Activated CD4-positive, alpha-beta T cell treated with anti-CD3 and anti-CD28 coated beads for 36 hours (primary cell): ENCODE results near the gene ST6GALNAC1. TPM values are rescaled to one million over a fixed set of nuclear protein-coding genes. Genes with fewer than 3 reads are reported as not detected.

Experiments used
- ATAC-seq: fragments of 200-7000 bp; cut with Tn5 transposase; one replicate; pipeline ENCODE4 v1.10.0; 2021; ENCODE audit warnings: mild to moderate bottlenecking, moderate library complexity
- CTCF ChIA-PET: fragments of 350-600 bp; sonication (Branson Sonifier 250); formaldehyde crosslinking; loops from one replicate; lab custom pipeline; 2021; ENCODE audit warnings: antibody characterized with exemption; lab: Charles Lee
- POLR2A ChIA-PET: fragments of 350-600 bp; sonication (Branson Sonifier 250); formaldehyde crosslinking; loops from one replicate; lab custom pipeline; 2021; ENCODE audit warnings: antibody characterized with exemption, inconsistent platforms; lab: Charles Lee
- DNase-seq: peaks from one replicate; pipeline ENCODE4 v3.0.0-alpha.2; 2020
- H3K27ac Mint-ChIP-seq: one replicate; pipeline ENCODE4 v1.8.0; 2021; ENCODE audit warnings: mixed read lengths
- H3K27me3 Mint-ChIP-seq: one replicate; pipeline ENCODE4 v1.8.0; 2021; ENCODE audit warnings: mixed read lengths
- H3K36me3 Mint-ChIP-seq: one replicate; pipeline ENCODE4 v1.8.0; 2021; ENCODE audit warnings: low read depth, mixed read lengths
- H3K4me1 Mint-ChIP-seq: one replicate; pipeline ENCODE4 v1.8.0; 2021; ENCODE audit warnings: mixed read lengths
- H3K4me3 Mint-ChIP-seq: one replicate; pipeline ENCODE4 v1.8.0; 2021; ENCODE audit warnings: mild to moderate bottlenecking, moderate library complexity, mixed read lengths
- H3K9me3 Mint-ChIP-seq: one replicate; pipeline ENCODE4 v1.8.0; 2021; ENCODE audit warnings: low read depth, mixed read lengths
- intact Hi-C, 2 experiments: fragments of 100-400 bp; cut with DNase I in 1 of 2; cut with micrococcal nuclease in 1 of 2; formaldehyde crosslinking; loops; one replicate each; pipeline versions ENCODE4 v1.14.2 to v1.15.1; 2022 to 2024; cut with DNase I, micrococcal nuclease
- total RNA-seq, 2 experiments: library from RNA; stranded (reverse); gene quantifications; one replicate each; pipeline ENCODE4 v1.2.3, GENCODE V29; 2021

Gene ST6GALNAC1
- total RNA-seq, 2 experiments from 2014 or later: 0.88 to 0.89 TPM

- ChIA-PET POLR2A (no interaction called here), CTCF (interaction anchor here (0.5 to 2.3 kb wide), 6 partner anchors 11 to 272 kb away, joined by 3 to 11 read pairs (median 4); no protein-coding TSS in a partner anchor)
- DNase-seq (no peak), ATAC-seq (no peak)
- no peaks in the 10 kb centered on the region for H3K9me3 Mint-ChIP-seq
- H3K36me3 Mint-ChIP-seq: no peaks in the 10 kb centered on the region
- H3K4me1 Mint-ChIP-seq: peaks cover 6% of the 10 kb centered on the region
- intact Hi-C loops: loop anchor here in 1 of 2 experiments (5.0 to 10.0 kb wide), 2 partner anchors 34 to 63 kb away; no protein-coding TSS in a partner anchor
- H3K27me3 Mint-ChIP-seq: peaks cover 36% of the 10 kb centered on the region
- no peak overlapping the region for H3K4me3 Mint-ChIP-seq
- no peak overlapping the region for H3K27ac Mint-ChIP-seq
Measured at GRCh38 chr17:76588182-76588581, 55.4 kb downstream of the ST6GALNAC1 start.

- CTCF ChIA-PET: interaction anchor here (0.7 to 1.2 kb wide), 2 partner anchors 120 to 285 kb away, joined by 6 read pairs; partner anchors contain the start of gene AANAT
- Mint-ChIP-seq H3K9me3 (no peaks in the 10 kb centered on the region), H3K36me3 (no peaks in the 10 kb centered on the region), H3K27me3 (peaks cover 37% of the 10 kb centered on the region), H3K27ac (no peak overlapping the region), H3K4me1 (peaks cover 6% of the 10 kb centered on the region), H3K4me3 (no peak overlapping the region)
- intact Hi-C loops: loop anchor here in 1 of 2 experiments (5.0 to 10.0 kb wide), 2 partner anchors 35 to 62 kb away; no protein-coding TSS in a partner anchor
- DNase-seq (no peak), ATAC-seq (no peak)
- POLR2A ChIA-PET: no interaction called here
Measured at GRCh38 chr17:76586741-76587487, 56.6 kb downstream of the ST6GALNAC1 start.

GRCh38 chr17:76585649-76586593 lies 57.6 kb downstream of the ST6GALNAC1 start, which contains the start of gene ST6GALNAC2:
TSS of gene ST6GALNAC2 (minus strand) at chr17:76585860. CDS start at chr17:76585808, 52 bp downstream.
- POLR2A ChIA-PET: interaction anchor here (0.6 to 1.0 kb wide), 2 partner anchors 26 to 143 kb away, joined by 4 read pairs; no protein-coding TSS in a partner anchor
- Mint-ChIP-seq H3K27me3 (peaks cover 37% of the 10 kb centered on the region), H3K4me3 (peak within 1 kb of the TSS; percentile 52), H3K27ac (no peak within 1 kb of the TSS), H3K36me3 (no peaks in the 10 kb centered on the region), H3K9me3 (no peaks in the 10 kb centered on the region), H3K4me1 (peaks cover 6% of the 10 kb centered on the region)
- CTCF ChIA-PET: interaction anchor here (0.7 to 1.2 kb wide), 5 partner anchors 14 to 284 kb away, joined by 3 to 6 read pairs (median 4); no protein-coding TSS in a partner anchor
- ATAC-seq (peak; percentile 71), DNase-seq (peak; percentile 64)
- intact Hi-C loops: loop anchor here (2.0 to 10.0 kb wide), 3 partner anchors 36 to 63 kb away; no protein-coding TSS in a partner anchor

GRCh38 chr17:76585033-76585648 lies 58.4 kb downstream of the ST6GALNAC1 start:
- Mint-ChIP-seq H3K36me3 (no peaks in the 10 kb centered on the region), H3K9me3 (no peaks in the 10 kb centered on the region), H3K4me3 (peak overlapping the region; percentile 52), H3K27me3 (peaks cover 37% of the 10 kb centered on the region), H3K4me1 (peaks cover 6% of the 10 kb centered on the region), H3K27ac (no peak overlapping the region)
- ChIA-PET CTCF (interaction anchor here (0.6 to 2.3 kb wide), 9 partner anchors 36 to 186 kb away, joined by 3 to 6 read pairs (median 4); no protein-coding TSS in a partner anchor), POLR2A (interaction anchor here (1.0 to 1.2 kb wide), 2 partner anchors 18 to 25 kb away, joined by 3 to 4 read pairs; no protein-coding TSS in a partner anchor)
- ATAC-seq (no peak), DNase-seq (peak; percentile 38)
- intact Hi-C loops: loop anchor here (2.0 to 10.0 kb wide), 3 partner anchors 37 to 62 kb away; no protein-coding TSS in a partner anchor

GRCh38 chr17:76584427-76585032 lies 59.0 kb downstream of the ST6GALNAC1 start:
- DNase-seq (no peak), ATAC-seq (no peak)
- Mint-ChIP-seq H3K27ac (no peak overlapping the region), H3K27me3 (peaks cover 35% of the 10 kb centered on the region), H3K9me3 (no peaks in the 10 kb centered on the region), H3K4me3 (peak overlapping the region; percentile 52), H3K36me3 (no peaks in the 10 kb centered on the region), H3K4me1 (peaks cover 7% of the 10 kb centered on the region)
- intact Hi-C loops: loop anchor here (2.0 to 10.0 kb wide), 3 partner anchors 38 to 62 kb away; no protein-coding TSS in a partner anchor
- CTCF ChIA-PET: interaction anchor here (0.6 to 2.3 kb wide), 8 partner anchors 26 to 186 kb away, joined by 3 to 6 read pairs (median 4); partner anchors contain the start of gene AANAT
- POLR2A ChIA-PET: interaction anchor here (1.2 kb wide), 1 partner anchor 17 kb away, joined by 3 read pairs; no protein-coding TSS in a partner anchor

- intact Hi-C loops: loop anchor here in 1 of 2 experiments (10.0 kb wide), 1 partner anchor 58 kb away; no protein-coding TSS in a partner anchor
- DNase-seq (no peak), ATAC-seq (no peak)
- H3K27me3 Mint-ChIP-seq: peaks cover 21% of the 10 kb centered on the region
- CTCF ChIA-PET: interaction anchor here (0.5 to 0.7 kb wide), 2 partner anchors 58 to 250 kb away, joined by 3 to 5 read pairs; no protein-coding TSS in a partner anchor
- H3K36me3 Mint-ChIP-seq: no peaks in the 10 kb centered on the region
- no peaks in the 10 kb centered on the region for H3K9me3 Mint-ChIP-seq
- POLR2A ChIA-PET: no interaction called here
- peaks cover 12% of the 10 kb centered on the region for H3K4me1 Mint-ChIP-seq
- no peak overlapping the region for H3K4me3 Mint-ChIP-seq
- no peak overlapping the region for H3K27ac Mint-ChIP-seq
Measured at GRCh38 chr17:76582660-76583059, 60.9 kb downstream of the ST6GALNAC1 start.

GRCh38 chr17:76581515-76581914 lies 62.0 kb downstream of the ST6GALNAC1 start:
- DNase-seq (no peak), ATAC-seq (no peak)
- POLR2A ChIA-PET: interaction anchor here (0.6 kb wide), 1 partner anchor 8 kb away, joined by 4 read pairs; no protein-coding TSS in a partner anchor
- H3K36me3 Mint-ChIP-seq: no peaks in the 10 kb centered on the region
- CTCF ChIA-PET: interaction anchor here (0.5 to 0.9 kb wide), 2 partner anchors 100 to 133 kb away, joined by 3 read pairs; no protein-coding TSS in a partner anchor
- H3K27ac Mint-ChIP-seq: no peak overlapping the region
- H3K27me3 Mint-ChIP-seq: peaks cover 12% of the 10 kb centered on the region
- no peaks in the 10 kb centered on the region for H3K9me3 Mint-ChIP-seq
- no peak overlapping the region for H3K4me3 Mint-ChIP-seq
- H3K4me1 Mint-ChIP-seq: peaks cover 12% of the 10 kb centered on the region
- intact Hi-C loops: loop anchor here in 1 of 2 experiments (10.0 kb wide), 1 partner anchor 57 kb away; no protein-coding TSS in a partner anchor

GRCh38 chr17:76579281-76579680 lies 64.3 kb downstream of the ST6GALNAC1 start:
- Mint-ChIP-seq H3K9me3 (no peaks in the 10 kb centered on the region), H3K4me1 (peaks cover 6% of the 10 kb centered on the region), H3K36me3 (no peaks in the 10 kb centered on the region), H3K4me3 (no peak overlapping the region), H3K27ac (no peak overlapping the region), H3K27me3 (peaks cover 6% of the 10 kb centered on the region)
- no peak for ATAC-seq
- intact Hi-C loops: no loop called here
- ChIA-PET CTCF (interaction anchor here (0.6 to 1.5 kb wide), 6 partner anchors 16 to 1303 kb away, joined by 3 to 5 read pairs (median 4); no protein-coding TSS in a partner anchor), POLR2A (no interaction called here)
- no peak for DNase-seq

- peaks cover 6% of the 10 kb centered on the region for H3K4me1 Mint-ChIP-seq
- intact Hi-C loops: no loop called here
- peaks cover 2% of the 10 kb centered on the region for H3K27me3 Mint-ChIP-seq
- no peak for DNase-seq
- ChIA-PET POLR2A (interaction anchor here (0.6 kb wide), 1 partner anchor 14 kb away, joined by 17 read pairs; no protein-coding TSS in a partner anchor), CTCF (interaction anchor here (0.6 to 1.5 kb wide), 3 partner anchors 20 to 1302 kb away, joined by 3 to 4 read pairs (median 3); no protein-coding TSS in a partner anchor)
- H3K36me3 Mint-ChIP-seq: no peaks in the 10 kb centered on the region
- no peak overlapping the region for H3K27ac Mint-ChIP-seq
- H3K4me3 Mint-ChIP-seq: no peak overlapping the region
- no peaks in the 10 kb centered on the region for H3K9me3 Mint-ChIP-seq
- ATAC-seq: no peak
Measured at GRCh38 chr17:76578376-76578775, 65.2 kb downstream of the ST6GALNAC1 start.
